ENCODE measurements around the gene TTLL10. TPM values are rescaled to one million over a fixed set of nuclear protein-coding genes. Genes with fewer than 3 reads are reported as not detected.

The TTLL10 gene
- total RNA-seq, 1 experiment from 2014 or later = 0.68 TPM

GRCh38 chr1:1170215-1171091 is 3.2 kb upstream of the TTLL10 start:
- no peaks in the 10 kb centered on the region for H3K23me2 ChIP-seq (ENCODE audit: insufficient read length, low read depth, low read length, poor library complexity, severe bottlenecking)
- H3K27ac Mint-ChIP-seq = peak overlapping the region in 2 of 3 experiments; percentile 18 to 72; a peak in 2 of 7 replicates
- H3K56ac ChIP-seq (ENCODE audit: insufficient read length, low read depth, low read length) = no peak overlapping the region
- no peak overlapping the region for H3K14ac ChIP-seq (ENCODE audit: insufficient read depth, low read length)
- no peak overlapping the region for H2AFZ ChIP-seq (ENCODE audit: low read length)
- no peak overlapping the region for H2BK20ac ChIP-seq (ENCODE audit: low read depth, low read length, poor library complexity, severe bottlenecking)
- H2BK120ac ChIP-seq (ENCODE audit: low read depth, low read length, poor library complexity, severe bottlenecking) = no peak overlapping the region
- H3K27me3 Mint-ChIP-seq (ENCODE audit: low read depth) = peaks cover 6% of the 10 kb centered on the region
- no peak overlapping the region for H4K5ac ChIP-seq (ENCODE audit: insufficient read length, low read depth, low read length)
- H2BK5ac ChIP-seq (ENCODE audit: insufficient read length, low read length) = no peak overlapping the region
- peaks cover 0 to 3% of the 10 kb centered on the region in 2 experiments; a peak in 2 of 5 replicates for H3K9me3 Mint-ChIP-seq
- H3K79me2 ChIP-seq (ENCODE audit: insufficient read depth, low read length) = no peaks in the 10 kb centered on the region
- no peak overlapping the region; a peak in 1 of 5 replicates for H3K4me3 Mint-ChIP-seq
- no peak overlapping the region for H2AK5ac ChIP-seq (ENCODE audit: insufficient read length, low read length)
- H3K79me1 ChIP-seq (ENCODE audit: insufficient read depth, low read depth, low read length, poor library complexity, severe bottlenecking) = no peaks in the 10 kb centered on the region
- no peak overlapping the region for H3K18ac ChIP-seq (ENCODE audit: insufficient read length, low read depth, low read length)
- no peaks in the 10 kb centered on the region for H3K27me3 ChIP-seq (ENCODE audit: insufficient read depth, low read length)
- no peak overlapping the region for H4K91ac ChIP-seq (ENCODE audit: insufficient read length, low read depth, low read length)
- WGBS (ENCODE audit: extremely low coverage, insufficient read length, low lambda C conversion rate) = no CpG with 5 or more reads among the region's 26 CpGs
- H4K20me1 ChIP-seq (ENCODE audit: control insufficient read depth, insufficient read depth, insufficient read length) = no peaks in the 10 kb centered on the region
- no peak overlapping the region for H3K23ac ChIP-seq (ENCODE audit: insufficient read length, low read depth, low read length)
- H3K4ac ChIP-seq (ENCODE audit: low read depth, low read length) = no peak overlapping the region
- no peak overlapping the region for H2BK15ac ChIP-seq (ENCODE audit: low read depth, low read length)
- H3K36me3 Mint-ChIP-seq (ENCODE audit: insufficient read depth in 1 of 3, low read depth in 3 of 3) = peaks cover 1 to 12% (median 2%) of the 10 kb centered on the region in 3 experiments; a peak in 4 of 7 replicates
- TF ChIP-seq CTCF (conservative IDR thresholded peaks at IDR 0.05) = no peak
- DNase-seq = peak; percentile 25
- no peak overlapping the region for H3T11ph ChIP-seq (ENCODE audit: low read length)
- H3K4me1 Mint-ChIP-seq = peaks cover 14 to 27% of the 10 kb centered on the region in 2 experiments
- H3K4me1 ChIP-seq (ENCODE audit: insufficient read depth, low read length) = no peaks in the 10 kb centered on the region; the same call in 1 of the 2 replicates
- no peaks in the 10 kb centered on the region for H3K9me3 ChIP-seq (ENCODE audit: control insufficient read depth, low read depth, low read length)
- H3K27ac ChIP-seq (ENCODE audit: insufficient read length, low read depth, low read length) = no peak overlapping the region
- H2BK12ac ChIP-seq (ENCODE audit: insufficient read length, low read depth, low read length) = no peak overlapping the region
- no peak overlapping the region for H4K8ac ChIP-seq (replicated peaks; ENCODE audit: insufficient read length, low read depth, low read length)
- no peak overlapping the region for H3K4me2 ChIP-seq (ENCODE audit: insufficient read depth, insufficient read length, low read length)
- no peak overlapping the region for H3K9ac ChIP-seq (ENCODE audit: extremely low read depth, insufficient read length, low read length)

Measured in H9 (cell line).